GM21423 (cell line): ENCODE measurements around the gene XPO6.
"Not testable (repeated sequence)": the region's sequence is repeated elsewhere in the genome, so short reads cannot be mapped to it uniquely, and the experiment has no call there.

Experiments used
- ATAC-seq: cut with Tn5 transposase; IDR thresholded peaks from one replicate; pipeline ENCODE4 v1.9.1; 2021; ENCODE audit warnings: mild to moderate bottlenecking, moderate library complexity; ENCODE audit not compliant: unreplicated experiment

The XPO6 gene

GRCh38 chr16:28211758-28212531 lies at the start of gene XPO6:
Gene XPO6, minus strand, starts transcription at chr16:28211965. Its CDS starts 597 bp downstream, at chr16:28211368.
- ATAC-seq = peak; percentile 89

GRCh38 chr16:28260193-28260592 lies 48.4 kb upstream of the XPO6 start:
- no peak for ATAC-seq

GRCh38 chr16:28259781-28260150 lies 48.0 kb upstream of the XPO6 start:
- ATAC-seq = no peak

- no peak for ATAC-seq
Measured at GRCh38 chr16:28259091-28259780, 47.5 kb upstream of the XPO6 start.

- ATAC-seq = no peak
Measured at GRCh38 chr16:28258567-28258966, 46.8 kb upstream of the XPO6 start.

GRCh38 chr16:28257256-28257655 lies 45.5 kb upstream of the XPO6 start:
- no peak for ATAC-seq

- no peak for ATAC-seq
Measured at GRCh38 chr16:28255838-28256237, 44.1 kb upstream of the XPO6 start.

- no peak for ATAC-seq
Measured at GRCh38 chr16:28254158-28254557, 42.4 kb upstream of the XPO6 start.

- no peak for ATAC-seq
Measured at GRCh38 chr16:28250999-28251398, 39.2 kb upstream of the XPO6 start.

- not testable (repeated sequence) for ATAC-seq
Measured at GRCh38 chr16:28249483-28249882, 37.7 kb upstream of the XPO6 start.

- ATAC-seq = no peak
Measured at GRCh38 chr16:28241924-28242323, 30.2 kb upstream of the XPO6 start.

- no peak for ATAC-seq
Measured at GRCh38 chr16:28237754-28238357, 26.1 kb upstream of the XPO6 start.

- no peak for ATAC-seq
Measured at GRCh38 chr16:28231763-28232162, 20.0 kb upstream of the XPO6 start.

- ATAC-seq = not testable (repeated sequence)
Measured at GRCh38 chr16:28223909-28224308, 12.1 kb upstream of the XPO6 start.

- not testable (repeated sequence) for ATAC-seq
Measured at GRCh38 chr16:28219777-28220176, 8.0 kb upstream of the XPO6 start.

GRCh38 chr16:28219282-28219681 lies 7.5 kb upstream of the XPO6 start:
- ATAC-seq = no peak

- ATAC-seq = no peak
Measured at GRCh38 chr16:28218109-28218508, 6.3 kb upstream of the XPO6 start.

- ATAC-seq = no peak
Measured at GRCh38 chr16:28217326-28217725, 5.6 kb upstream of the XPO6 start.

GRCh38 chr16:28213396-28213795 lies 1.6 kb upstream of the XPO6 start:
- ATAC-seq = no peak

GRCh38 chr16:28212532-28212873 lies 738 bp upstream of the XPO6 start:
- no peak for ATAC-seq

GRCh38 chr16:28210979-28211588 lies 681 bp downstream of the XPO6 start:
- ATAC-seq = peak; percentile 27

GRCh38 chr16:28210264-28210663 lies 1.5 kb downstream of the XPO6 start:
- no peak for ATAC-seq
